NCI-H510A treated with DMSO at 0.1 percent for 48 hours (cell line): ENCODE data around the gene TUBA3C.
"Not testable (repeated sequence)": the region's sequence is repeated elsewhere in the genome, so short reads cannot be mapped to it uniquely, and the experiment has no call there.

ENCODE experiments used
- DNase-seq: peaks from one replicate; lab custom pipeline; 2025; lab: John Stamatoyannopoulos, UW

Gene TUBA3C

DNA sequence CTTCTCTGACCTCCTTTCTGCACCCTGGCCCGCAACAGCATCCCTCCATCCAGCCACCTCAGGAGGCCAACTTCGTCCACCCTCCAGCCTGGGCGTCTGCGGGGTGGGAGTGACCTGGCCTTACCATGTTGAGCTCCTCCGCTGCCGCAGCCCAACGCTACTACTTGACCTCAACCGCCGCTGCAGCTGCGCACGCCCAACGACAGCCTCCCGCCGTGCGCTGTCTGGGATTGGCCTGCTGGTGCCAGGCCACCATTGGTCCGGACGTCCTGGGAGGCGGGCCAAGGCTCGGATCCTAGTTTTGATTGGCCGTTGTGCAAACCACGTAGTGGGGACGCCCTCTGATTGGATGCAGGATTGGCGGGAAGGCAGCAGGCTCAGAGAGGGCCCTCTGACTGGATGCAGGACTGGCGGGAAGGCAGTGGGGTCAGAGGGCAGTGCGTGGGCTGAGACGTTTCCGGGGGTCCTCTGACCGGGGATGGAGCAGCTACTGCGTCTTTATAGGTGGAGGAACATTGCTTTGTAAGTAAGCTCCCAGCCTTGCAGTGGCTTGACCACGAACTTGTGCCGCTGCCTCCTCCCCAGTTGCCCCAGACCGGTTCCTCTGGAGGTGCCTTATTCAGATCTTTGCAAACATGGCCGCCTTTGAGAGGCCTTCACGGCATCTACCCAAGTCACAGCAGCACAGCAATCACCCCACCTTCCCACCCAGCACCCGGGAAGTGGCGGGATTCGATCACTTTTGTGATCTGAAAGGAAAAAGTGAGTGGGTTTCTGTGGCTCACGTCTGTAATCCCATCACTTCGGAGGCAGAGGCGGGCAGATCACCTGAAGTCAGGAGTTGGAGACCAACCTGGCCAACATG is at the start of gene TUBA3C:
TSS of gene TUBA3C (minus strand) at position 204 of the 865 bp plus-strand sequence. CDS start at position 127, 77 bp downstream.
- no peak for DNase-seq

DNA sequence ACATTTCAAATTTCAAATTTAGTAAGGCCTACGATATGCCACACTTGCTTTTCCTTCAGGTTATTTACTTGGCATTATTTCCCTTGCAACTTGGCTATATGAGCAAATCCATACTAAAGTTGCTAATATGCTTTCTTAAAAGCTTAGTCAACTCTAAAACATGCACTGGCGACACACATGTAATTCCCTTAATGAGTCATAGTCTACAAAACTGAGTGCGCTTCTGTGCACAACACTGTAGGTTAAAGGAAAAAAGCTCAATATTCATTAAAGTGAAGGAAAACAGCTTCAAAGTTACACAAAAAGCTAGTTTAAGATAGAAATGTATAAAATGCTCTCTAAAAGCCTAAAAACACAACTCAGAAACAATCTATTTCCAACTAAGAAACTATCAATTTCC is 25.8 kb upstream of the TUBA3C start:
- DNase-seq: not testable (repeated sequence)

DNA sequence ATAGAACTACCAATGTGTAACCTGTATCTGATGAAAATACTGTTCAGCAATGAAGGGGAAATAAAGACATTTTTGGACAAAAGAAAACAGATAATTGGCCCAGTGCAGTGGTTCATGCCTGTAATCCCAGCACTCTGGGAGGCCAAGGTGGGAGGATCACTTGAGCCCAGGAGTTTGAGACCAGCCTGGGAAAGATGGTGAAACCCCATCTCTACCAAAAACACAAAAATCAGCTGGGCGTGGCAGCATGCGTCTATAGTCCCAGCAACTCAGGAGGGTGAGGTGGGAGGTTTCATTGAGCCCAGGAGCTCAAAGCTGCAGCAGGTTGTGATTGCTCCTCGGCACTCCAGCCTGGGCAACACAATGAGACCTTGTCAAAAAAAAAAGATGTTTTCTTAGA is 11.0 kb upstream of the TUBA3C start:
- not testable (repeated sequence) for DNase-seq

DNA sequence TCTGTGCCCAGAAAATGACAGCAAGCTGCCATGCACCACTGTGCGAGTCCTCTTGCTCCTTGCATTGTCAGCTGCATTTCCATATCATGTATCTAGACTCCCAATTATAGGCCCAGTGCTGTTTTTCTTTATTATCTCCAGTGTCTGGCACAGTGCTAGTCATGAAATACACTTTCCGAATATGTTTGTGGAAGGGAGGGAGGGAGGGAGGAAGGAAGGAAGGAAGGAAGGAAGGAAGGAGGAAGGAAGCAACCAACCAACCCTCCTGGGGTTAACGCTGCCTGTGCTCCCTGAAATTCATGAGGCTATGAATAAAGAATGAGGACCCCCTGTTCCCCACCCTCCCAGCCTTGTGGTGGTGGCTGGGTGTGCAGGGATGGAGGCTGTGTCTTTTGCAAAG is 8.3 kb upstream of the TUBA3C start:
- not testable (repeated sequence) for DNase-seq

DNA sequence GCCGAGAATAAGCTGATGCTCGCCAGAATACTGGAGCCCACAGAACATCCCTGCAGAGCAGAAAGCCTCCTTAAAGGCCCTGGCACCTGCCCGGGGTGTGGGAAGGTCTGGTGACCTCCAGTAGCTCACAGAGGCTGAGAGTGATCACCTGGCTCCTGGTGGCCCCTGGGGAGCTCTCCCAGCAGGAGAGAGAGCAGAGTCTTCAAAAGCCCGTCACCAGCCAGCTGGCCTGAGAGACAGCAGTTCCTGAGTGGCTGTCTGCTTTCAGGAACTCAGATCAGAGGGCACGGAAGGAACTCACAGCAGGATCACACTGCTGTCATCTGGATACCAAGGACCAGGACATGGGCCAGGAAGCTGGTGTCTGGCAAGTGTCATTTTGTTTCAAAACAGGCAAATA is 7.7 kb upstream of the TUBA3C start:
- not testable (repeated sequence) for DNase-seq

DNA sequence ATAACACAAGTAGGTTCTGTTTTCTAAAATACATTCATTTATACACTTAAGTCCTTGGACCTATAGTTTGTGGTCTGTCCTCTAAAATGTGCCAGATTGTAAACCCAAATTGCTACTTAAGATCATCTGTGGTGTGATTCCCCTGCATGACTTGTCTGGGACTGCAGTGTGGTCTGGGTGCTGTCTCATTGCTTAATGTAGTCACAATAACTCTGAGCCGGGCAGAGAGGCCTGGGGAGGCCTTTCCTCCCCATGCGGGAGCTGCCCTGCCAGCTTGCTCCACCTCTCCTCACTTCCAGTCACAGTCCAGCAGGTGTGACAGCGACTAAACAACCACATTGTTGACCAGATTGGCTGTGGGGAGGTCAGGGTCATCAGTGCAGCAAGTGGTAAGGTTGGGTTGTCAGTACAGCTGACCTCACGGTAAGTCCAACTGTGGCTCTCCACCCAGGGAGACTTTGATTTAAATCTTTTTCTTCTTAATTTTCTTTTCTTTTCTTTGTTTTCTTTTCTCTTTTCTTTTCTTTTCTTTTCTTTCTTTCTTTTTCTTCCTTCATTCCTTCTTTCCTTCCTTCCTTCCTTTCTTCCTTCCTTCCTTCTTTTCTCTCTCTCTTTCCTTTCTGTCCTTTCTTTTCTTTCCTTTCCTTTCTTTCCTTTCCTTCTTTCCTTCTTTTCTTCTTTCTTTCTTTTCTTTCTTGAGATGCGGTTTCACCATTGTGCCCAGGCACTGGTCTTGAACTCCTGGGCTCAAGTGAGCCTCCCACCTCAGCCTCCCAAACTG is 4.4 kb upstream of the TUBA3C start:
- no peak for DNase-seq

DNA sequence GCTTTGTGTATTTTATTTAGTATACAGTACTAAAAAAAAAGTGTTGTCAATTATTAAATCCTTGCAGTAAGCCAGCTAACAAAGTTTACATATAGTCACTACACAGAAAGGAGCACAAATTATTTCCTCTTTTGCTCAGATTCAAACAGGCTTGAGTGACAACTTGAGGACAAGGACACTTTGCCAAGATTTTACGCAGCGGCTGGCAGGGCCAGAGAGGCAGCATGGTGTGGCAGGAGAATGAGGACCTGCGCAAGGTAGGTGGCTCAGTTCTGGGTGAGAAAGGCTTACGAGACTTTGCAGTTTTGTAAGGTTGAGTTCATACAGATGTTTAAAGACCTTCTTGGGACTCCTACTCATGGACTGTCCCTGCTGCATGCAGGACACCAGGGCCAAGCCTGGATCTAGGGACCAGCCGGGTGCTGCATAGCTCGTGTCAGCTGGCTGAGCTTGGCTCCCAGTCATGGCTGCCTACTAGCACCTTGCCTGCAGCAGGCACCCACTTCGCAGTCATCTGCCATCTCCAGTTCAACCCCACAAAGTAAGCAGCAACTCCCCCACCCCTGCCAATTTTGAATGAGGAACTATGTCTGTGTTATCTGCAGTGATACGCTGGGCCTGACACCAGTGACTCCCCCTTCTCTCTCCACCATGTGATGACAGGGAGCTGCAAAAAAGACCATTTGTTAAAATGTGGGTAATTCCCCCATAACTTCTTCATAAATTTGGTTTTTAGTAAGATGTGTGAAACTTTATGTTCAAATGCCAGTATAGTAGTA is 3.7 kb upstream of the TUBA3C start:
- DNase-seq: no peak

DNA sequence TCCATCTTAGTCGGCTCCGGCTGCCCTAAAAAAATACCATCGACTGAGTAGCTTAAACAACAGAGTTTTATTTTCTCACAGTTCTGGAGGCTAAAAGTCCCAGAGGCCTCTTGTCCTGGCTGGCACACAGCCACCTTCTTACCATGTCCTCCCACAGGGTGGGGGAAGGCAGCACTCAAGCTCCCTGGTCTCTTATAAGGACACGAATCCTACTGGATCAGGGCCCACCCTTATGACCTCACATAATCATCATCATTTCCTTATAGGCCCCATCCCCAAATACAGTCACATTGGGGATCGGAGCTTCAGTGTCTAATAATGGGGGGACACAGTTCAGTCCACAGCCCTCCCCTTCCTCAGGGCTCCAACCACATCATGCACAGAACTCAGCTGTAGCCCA is 2.6 kb upstream of the TUBA3C start:
- DNase-seq: no peak

DNA sequence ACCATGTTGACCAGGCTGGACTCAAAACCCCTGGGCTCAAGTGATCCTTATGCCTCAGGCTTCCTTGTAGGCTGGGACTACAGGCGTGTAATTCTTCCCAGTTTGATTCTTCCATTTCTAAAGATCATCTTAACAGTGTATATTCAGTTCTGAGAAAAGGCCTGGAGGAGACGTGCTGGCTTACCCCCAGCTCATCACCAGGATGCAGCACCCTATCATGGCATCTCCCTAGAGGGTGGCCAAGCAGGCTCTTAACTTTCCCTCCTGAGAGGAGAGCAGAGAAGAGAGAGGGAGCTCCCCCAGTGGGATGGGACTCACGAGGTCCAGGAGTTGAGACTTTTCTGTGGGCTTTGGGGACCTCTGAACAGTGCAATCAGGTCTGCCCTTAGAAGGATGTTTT is 2.1 kb upstream of the TUBA3C start:
- no peak for DNase-seq

DNA sequence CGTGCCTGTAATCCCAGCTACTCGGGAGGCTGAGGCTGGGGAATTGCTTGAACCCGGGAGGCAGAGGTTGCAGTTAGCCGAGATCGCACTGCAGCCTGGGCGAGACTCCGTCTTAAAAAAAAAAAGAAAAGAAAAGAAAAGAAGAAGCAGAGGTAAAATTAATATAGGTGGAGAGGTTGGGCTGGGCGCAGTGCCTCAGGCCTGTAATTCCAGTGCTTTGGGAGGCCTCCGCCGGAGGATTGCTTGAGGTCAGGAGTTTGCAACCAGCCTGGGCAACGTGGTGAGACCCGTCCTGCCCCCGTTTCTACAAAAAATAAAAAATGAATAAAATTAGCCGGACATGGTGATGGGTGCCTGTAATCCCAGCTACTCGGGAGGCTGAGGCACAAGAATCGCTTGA is 912 bp upstream of the TUBA3C start:
- no peak for DNase-seq

DNA sequence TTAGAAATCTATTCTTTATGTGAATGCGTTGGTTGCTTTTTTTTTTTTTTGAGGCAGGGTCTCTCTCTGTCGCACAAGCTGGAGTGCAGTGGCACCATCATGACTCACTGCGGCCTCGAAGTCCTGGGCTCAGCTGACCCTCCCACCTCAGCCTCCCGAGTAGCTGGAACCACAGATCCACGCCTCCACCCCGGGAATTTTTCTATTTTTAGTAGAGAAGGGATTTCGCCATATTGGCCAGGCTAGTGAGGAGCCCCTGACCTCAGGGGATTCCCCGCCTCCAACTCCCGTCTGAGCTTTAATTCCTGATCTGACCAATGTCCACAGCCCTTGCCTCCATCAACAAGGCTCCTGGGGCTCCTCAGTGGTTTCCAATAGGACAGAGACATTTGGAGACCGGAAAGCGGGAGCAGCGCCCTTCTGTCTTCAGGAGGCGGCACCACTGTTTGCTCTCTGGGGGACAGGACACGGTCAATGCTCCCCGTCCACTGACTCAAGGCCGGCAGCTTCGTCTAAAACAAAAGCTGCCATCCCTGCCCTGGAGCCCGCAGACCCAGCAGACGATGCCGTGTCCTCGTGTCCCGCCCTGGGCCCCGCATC is 503 bp downstream of the TUBA3C start:
- no peak for DNase-seq

DNA sequence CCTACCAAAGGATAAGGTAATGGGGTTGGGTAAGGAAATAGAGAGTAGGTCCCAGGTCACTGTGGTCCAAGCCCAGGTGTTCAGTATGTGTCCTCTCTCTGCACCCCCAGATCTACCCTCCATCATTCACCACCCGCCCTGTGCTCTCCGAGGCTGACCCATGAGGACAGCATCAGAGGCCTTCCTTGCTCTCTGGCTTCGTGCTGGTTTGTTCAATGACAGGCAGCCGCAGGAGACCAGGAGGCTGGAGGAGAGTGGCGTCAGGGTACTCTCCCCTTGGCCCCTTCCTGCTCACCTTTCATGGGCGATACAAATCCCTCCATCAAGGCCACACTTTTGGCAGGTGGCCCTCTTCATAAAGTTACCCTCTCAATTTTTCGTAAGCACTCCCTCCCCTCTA is 1.7 kb downstream of the TUBA3C start:
- no peak for DNase-seq

DNA sequence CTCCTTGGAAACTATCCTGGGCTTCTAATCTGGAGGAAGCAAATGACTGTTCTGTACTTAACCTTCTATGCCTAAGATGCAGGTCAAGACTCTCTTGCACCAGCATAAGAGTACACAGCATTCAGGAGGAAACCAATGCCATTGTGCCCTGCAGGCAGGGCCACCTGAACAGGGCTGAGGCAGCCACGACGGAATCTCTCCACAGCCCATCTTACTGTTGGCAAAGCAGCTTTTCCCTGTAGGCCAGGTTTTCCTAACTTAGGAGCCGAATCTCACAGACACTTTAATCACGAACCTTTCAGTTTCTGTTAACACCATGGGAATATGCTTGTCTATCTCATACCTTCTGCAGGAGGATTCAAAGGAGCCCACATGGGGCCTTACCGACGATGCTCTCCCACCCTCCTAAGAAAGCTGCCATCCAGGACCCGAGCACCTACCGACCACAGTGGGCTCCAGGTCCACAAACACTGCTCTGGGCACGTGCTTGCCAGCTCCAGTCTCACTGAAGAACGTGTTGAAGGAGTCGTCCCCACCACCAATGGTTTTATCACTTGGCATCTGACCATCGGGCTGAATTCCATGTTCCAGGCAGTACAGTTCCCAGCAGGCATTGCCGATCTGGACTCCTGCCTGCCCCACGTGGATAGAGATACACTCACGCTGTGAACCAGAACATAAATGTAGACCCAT is 2.6 kb downstream of the TUBA3C start:
- no peak for DNase-seq

DNA sequence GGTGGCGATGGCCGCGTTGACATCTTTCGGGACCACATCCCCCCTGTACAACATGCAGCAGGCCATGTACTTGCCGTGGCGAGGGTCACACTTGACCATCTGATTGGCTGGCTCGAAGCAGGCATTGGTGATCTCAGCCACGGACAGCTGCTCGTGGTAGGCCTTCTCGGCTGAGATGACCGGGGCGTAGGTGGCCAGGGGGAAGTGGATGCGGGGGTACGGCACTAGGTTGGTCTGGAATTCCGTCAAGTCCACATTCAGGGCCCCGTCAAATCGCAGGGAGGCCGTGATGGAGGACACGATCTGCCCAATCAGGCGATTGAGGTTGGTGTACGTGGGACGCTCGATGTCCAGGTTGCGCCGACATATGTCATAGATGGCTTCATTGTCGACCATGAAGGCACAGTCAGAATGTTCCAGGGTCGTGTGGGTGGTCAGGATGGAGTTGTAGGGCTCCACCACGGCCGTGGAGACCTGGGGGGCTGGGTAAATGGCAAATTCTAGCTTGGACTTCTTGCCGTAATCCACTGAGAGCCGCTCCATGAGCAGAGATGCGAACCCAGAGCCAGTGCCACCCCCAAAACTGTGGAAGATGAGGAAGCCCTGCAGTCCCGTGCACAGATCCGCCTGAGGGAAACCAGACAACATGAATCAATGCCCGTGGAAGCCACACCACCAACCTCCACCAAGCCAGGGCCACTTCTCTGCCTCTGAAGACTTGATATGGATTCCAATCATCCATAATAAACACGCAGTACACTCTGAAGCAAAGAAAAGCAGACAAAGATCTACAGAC is 4.4 kb downstream of the TUBA3C start:
- not testable (repeated sequence) for DNase-seq

DNA sequence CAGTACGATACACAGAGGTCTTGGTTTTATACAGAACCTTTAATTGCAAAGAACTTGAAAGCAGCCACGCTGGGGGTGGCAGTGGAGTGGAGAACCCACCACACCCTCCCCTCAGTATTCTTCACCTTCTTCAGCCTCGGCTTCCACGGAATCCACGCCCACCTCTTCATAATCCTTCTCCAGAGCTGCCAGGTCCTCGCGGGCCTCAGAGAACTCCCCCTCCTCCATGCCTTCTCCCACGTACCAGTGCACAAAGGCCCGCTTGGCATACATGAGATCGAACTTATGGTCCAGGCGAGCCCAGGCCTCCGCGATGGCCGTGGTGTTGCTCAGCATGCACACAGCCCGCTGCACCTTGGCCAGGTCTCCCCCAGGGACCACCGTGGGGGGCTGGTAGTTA is 7.9 kb downstream of the TUBA3C start:
- no peak for DNase-seq

DNA sequence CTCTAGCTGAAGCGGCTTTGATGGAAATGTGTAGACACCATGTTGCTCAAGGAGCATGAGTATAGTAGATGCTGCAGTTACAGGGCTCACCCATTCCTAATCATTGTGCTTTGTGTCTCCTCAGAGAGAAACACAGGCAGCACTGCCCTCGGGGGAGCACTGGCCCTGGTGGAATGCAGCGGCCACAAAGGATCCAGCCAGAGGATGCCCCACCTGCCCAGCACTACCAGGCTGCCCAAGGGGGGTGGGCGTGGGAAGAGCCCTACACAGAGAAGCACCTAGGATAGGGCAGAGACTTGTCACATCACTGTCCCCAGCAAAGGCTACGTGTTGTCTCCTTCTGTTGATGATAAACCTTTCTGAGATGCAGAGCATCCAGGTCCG is 9.0 kb downstream of the TUBA3C start:
- no peak for DNase-seq

DNA sequence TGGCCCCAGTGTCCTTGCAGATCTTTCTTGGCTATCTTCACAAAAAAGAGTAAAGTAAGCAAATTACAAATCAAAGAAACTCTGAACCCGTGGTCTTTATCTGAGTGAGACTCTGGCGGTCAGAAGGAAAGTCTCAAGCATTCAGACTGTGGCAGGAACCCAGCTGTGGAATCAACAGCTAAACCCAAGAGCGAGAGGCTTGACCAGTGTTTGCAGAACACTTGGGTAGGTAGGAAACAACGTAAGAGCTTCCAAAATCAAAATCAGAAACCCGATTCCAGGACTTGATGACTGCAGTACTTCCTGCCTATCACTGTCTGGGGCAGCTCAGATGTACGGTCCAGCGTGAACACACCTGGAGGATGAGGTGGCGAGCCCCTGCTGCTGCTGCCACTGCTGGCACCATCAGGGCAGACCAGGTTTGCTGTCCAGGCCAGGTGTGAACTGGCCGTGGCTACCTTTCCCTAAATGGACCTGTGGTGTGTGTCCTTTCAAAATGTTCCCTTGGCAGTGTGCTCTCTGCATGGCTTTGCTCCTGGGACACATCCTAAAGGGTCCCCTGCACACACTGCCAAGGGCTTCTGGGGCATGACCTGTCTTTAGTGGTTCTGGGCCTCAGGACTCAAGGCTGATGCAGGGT is 9.5 kb downstream of the TUBA3C start:
- no peak for DNase-seq

DNA sequence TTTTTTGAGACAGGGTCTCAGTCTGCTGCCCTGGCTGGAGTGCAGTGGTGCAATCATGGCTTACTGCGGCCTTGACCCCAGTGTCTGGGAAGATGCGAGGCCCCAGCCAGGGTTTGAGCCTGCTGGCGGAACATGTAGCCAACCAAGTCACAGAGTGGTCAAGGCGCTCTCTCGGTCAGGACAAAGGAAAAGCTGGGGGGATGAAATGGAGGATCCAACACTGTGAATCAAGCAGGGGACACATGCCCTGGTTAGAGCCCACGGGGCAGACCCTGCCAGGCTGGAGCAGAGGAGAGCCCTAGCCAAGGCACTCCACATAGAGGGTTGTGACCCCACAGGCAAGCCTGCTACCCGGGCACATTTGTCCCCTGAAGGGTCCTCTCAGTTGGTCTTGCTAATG is 10.1 kb downstream of the TUBA3C start:
- no peak for DNase-seq

DNA sequence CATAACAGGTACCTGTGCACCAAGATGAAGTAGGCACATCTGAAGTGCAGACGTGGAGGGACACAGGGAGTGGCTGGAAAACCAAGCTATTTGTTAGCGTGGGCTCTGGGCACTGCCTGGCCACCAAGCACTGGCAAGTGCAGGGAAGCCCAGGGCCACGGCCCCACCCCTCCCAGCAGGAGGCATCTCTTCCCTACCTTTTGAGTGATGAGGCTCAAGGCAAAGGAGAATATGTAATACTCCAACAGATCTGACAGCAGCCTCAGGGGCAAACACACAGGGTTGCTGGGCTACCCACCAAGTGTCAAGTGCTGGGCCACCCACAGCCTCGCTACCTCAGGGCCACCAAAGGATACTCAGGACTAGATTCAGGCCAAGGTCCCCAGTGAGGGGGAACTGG is 11.6 kb downstream of the TUBA3C start:
- no peak for DNase-seq

DNA sequence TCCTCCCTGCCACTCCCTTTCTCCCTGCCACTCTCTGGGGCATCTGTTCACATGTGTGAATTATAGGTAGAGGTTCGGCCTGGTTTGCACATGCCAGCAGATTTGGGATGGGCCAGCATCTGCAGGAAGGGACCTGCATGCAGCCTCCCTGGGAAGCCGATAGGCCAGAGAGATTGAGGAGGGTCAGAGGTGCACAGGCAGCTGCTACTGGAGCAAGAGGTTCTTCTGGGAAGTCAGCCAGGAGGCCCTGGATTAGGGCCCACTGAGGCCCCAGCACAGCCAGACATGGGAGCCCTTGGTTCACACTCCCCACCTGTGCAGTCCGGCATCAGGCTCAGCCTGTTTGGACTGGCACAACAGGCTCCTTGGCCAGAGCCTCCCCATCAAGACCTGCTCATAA is 12.1 kb downstream of the TUBA3C start:
- no peak for DNase-seq
